GM19193 (cell line): ENCODE measurements around the gene PILRB.

Source experiments
- POLR2A ChIP-seq: IDR thresholded peaks from 4 replicates; pipeline ENCODE4 v1.6.1; 2011; ENCODE audit not compliant: insufficient read depth, insufficient read length; ENCODE audit errors: extremely low read depth

PILRB gene

GRCh38 chr7:100402241-100402640, 44.3 kb downstream of the PILRB start:
- no peak for TF ChIP-seq POLR2A

DNA sequence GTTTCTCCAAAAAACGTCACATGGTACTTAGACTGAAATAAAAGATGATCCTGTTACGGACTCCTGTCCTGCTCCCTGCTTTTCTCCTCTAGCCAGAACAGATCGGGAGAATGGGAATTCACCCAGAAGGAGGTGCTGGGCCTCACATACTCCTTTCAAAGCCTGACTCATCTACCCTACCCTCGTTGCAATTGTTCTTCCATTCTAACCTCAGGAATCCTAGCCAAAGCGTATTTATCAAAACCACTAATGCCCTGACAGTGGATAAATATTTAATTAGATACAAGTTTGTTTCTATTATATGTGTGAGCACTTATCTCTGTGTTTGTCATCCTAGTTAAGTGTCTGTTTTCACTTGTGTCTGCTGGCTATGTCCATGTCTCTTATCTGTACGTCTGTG, 48.9 kb downstream of the PILRB start:
- TF ChIP-seq POLR2A: no peak

GRCh38 chr7:100407285-100408180, 49.6 kb downstream of the PILRB start:
- no peak for TF ChIP-seq POLR2A

- TF ChIP-seq POLR2A: no peak
Observed at GRCh38 chr7:100411101-100411500, 53.2 kb downstream of the PILRB start.

DNA sequence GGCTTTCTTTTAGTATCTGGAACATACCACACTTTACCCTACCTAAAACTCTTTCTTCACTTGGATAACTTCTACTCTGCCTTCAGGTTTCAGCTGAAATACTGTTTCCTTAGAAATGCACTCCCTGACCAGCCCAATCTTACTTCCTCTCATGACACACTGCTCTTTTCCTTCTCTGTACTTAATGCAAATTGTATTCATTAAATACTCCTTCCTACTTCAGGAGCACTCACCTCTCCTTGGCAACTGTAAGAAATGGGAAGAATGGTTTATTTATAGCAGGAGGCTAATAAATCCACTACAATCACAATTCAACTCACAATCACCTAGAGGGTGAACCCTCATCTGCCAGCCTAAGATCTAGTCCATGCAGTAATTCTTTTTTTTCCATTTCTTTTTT, 55.4 kb downstream of the PILRB start:
- TF ChIP-seq POLR2A: no peak

DNA sequence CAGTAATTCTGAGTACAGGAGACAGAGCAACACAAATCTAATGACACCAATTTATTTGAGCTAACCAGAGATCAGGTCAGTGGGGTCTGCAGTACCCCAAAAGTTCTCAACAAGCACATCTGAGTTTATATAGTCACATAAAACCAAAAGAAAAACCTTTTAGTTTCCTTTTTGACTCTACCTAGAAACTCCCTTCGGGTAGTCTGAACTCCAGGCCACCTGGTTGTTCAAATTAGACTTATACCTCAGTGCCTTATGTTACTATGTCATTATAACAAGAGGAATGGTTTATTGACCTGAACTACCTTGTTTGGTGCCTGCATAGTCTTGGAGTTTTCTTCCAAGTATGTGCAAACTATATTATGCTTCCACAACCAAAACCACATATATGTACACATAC, 56.0 kb downstream of the PILRB start:
- no peak for TF ChIP-seq POLR2A

DNA sequence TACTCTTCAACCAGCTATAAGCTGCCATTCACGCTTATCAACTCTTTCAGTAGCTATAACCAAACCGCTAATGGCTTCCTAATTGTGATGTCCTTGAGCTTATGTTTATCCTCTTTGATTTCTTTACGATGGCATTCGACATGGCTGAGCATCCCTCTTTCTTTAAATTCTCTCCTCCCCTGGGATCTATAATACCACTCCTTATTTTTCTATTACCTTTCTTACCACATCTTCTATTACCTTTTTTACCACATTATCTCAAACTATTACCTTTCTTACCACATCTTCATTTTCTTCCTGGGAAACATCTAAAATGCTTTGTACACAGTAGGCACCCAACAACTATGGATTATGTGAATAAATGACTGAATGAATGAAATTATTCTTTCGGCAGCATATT, 57.5 kb downstream of the PILRB start:
- no peak for TF ChIP-seq POLR2A
